IPS-18c (cell line): ENCODE measurements around the gene ATP8B2.
"Not testable (repeated sequence)": the region's sequence is repeated elsewhere in the genome, so short reads cannot be mapped to it uniquely, and the experiment has no call there.

ENCODE experiments used
- H3K4me3 ChIP-seq: 2 replicates; pipeline ENCODE4 v1.7.0; 2013; ENCODE audit warnings: low read depth, mild to moderate bottlenecking, low read length, moderate library complexity; ENCODE audit not compliant: insufficient read depth
- H3K9me3 ChIP-seq: one replicate; pipeline ENCODE4 v1.6.1; 2013; ENCODE audit warnings: mild to moderate bottlenecking, low read length, moderate library complexity; ENCODE audit not compliant: control insufficient read depth, insufficient read depth

Gene ATP8B2

GRCh38 chr1:154324669-154325582 lies at the start of gene ATP8B2:
Gene ATP8B2, plus strand, starts transcription at chr1:154325525. Its CDS starts 2,617 bp downstream, at chr1:154328142.
- no peaks in the 10 kb centered on the region for H3K9me3 ChIP-seq
- H3K4me3 ChIP-seq = peak within 1 kb of the TSS; percentile 66

- Histone ChIP-seq H3K4me3 (no peak overlapping the region), H3K9me3 (no peaks in the 10 kb centered on the region)
Observed at GRCh38 chr1:154276797-154277196, 48.5 kb upstream of the ATP8B2 start.

GRCh38 chr1:154287591-154287990 lies 37.7 kb upstream of the ATP8B2 start:
- H3K4me3 ChIP-seq, H3K9me3 ChIP-seq: not testable (repeated sequence)

- H3K4me3 ChIP-seq = no peak overlapping the region
- peaks cover 2% of the 10 kb centered on the region for H3K9me3 ChIP-seq
Observed at GRCh38 chr1:154288661-154289060, 36.7 kb upstream of the ATP8B2 start.

GRCh38 chr1:154290921-154291320 lies 34.4 kb upstream of the ATP8B2 start:
- H3K4me3 ChIP-seq = no peak overlapping the region
- peaks cover 2% of the 10 kb centered on the region for H3K9me3 ChIP-seq

- Histone ChIP-seq H3K9me3 (peaks cover 4% of the 10 kb centered on the region), H3K4me3 (no peak overlapping the region)
Observed at GRCh38 chr1:154295408-154296235, 29.7 kb upstream of the ATP8B2 start.

- Histone ChIP-seq H3K9me3 (peaks cover 4% of the 10 kb centered on the region), H3K4me3 (no peak overlapping the region)
Observed at GRCh38 chr1:154301582-154301981, 23.7 kb upstream of the ATP8B2 start.

- H3K9me3 ChIP-seq = peaks cover 2% of the 10 kb centered on the region
- no peak overlapping the region for H3K4me3 ChIP-seq
Observed at GRCh38 chr1:154304664-154305337, 20.5 kb upstream of the ATP8B2 start.

GRCh38 chr1:154306151-154306550 lies 19.2 kb upstream of the ATP8B2 start:
- Histone ChIP-seq H3K9me3 (peaks cover 2% of the 10 kb centered on the region), H3K4me3 (no peak overlapping the region)

GRCh38 chr1:154307670-154308270 lies 17.6 kb upstream of the ATP8B2 start:
- H3K4me3 ChIP-seq, H3K9me3 ChIP-seq: not testable (repeated sequence)

GRCh38 chr1:154309136-154309535 lies 16.2 kb upstream of the ATP8B2 start:
- H3K4me3 ChIP-seq, H3K9me3 ChIP-seq: not testable (repeated sequence)

GRCh38 chr1:154312229-154313065 lies 12.9 kb upstream of the ATP8B2 start:
- not testable (repeated sequence) for H3K9me3 ChIP-seq, H3K4me3 ChIP-seq

GRCh38 chr1:154313066-154313356 lies 12.3 kb upstream of the ATP8B2 start:
- Histone ChIP-seq H3K4me3 (no peak overlapping the region), H3K9me3 (peaks cover 2% of the 10 kb centered on the region)

GRCh38 chr1:154314226-154314625 lies 11.1 kb upstream of the ATP8B2 start:
- not testable (repeated sequence) for H3K9me3 ChIP-seq, H3K4me3 ChIP-seq

- no peak overlapping the region for H3K4me3 ChIP-seq
Observed at GRCh38 chr1:154316704-154317103, 8.6 kb upstream of the ATP8B2 start.

GRCh38 chr1:154318386-154318785 lies 6.9 kb upstream of the ATP8B2 start:
- Histone ChIP-seq H3K4me3 (no peak overlapping the region), H3K9me3 (peaks cover 2% of the 10 kb centered on the region)

More at GRCh38 chr1:154316704-154317103, 8.6 kb upstream of the ATP8B2 start:
- H3K9me3 ChIP-seq = peaks cover 2% of the 10 kb centered on the region
